Urinary bladder (tissue), 4 donors: ENCODE results near the gene OTOR. TPM values are rescaled to one million over a fixed set of nuclear protein-coding genes. Genes with fewer than 3 reads are reported as not detected.
A peak's percentile ranks its signal among the peaks of the same experiment; 100 is the strongest.

Experiments used
- DNase-seq: peaks from one replicate; pipeline ENCODE4 v3.0.0-alpha.2; 2015; ENCODE audit errors: extremely low spot score
- H3K27ac ChIP-seq: one replicate; pipeline ENCODE4 v1.5.1; 2013; ENCODE audit warnings: low read depth, mild to moderate bottlenecking, moderate library complexity
- H3K36me3 ChIP-seq: one replicate; pipeline ENCODE4 v1.6.1; 2013; ENCODE audit warnings: mild to moderate bottlenecking, moderate library complexity; ENCODE audit not compliant: insufficient read depth
- H3K4me1 ChIP-seq: one replicate; pipeline ENCODE4 v1.6.1; 2013; ENCODE audit warnings: mild to moderate bottlenecking, moderate library complexity; ENCODE audit not compliant: insufficient read depth
- H3K4me3 ChIP-seq: one replicate; pipeline ENCODE4 v1.5.1; 2013; ENCODE audit warnings: low read depth, low read length
- WGBS: extraction: QIAGEN DNeasy Blood & Tissue Kit; methylation state at CpG from one replicate; pipeline ENCODE4 v1.1.7; 2013; 5-methylcytosine and 5-hydroxymethylcytosine counted together
- polyA plus RNA-seq: library from polyadenylated mRNA; stranded (reverse); fragments of 200-250 nt; gene quantifications from one replicate; pipeline ENCODE4 v1.2.3, GENCODE V29; 2013
- total RNA-seq: library from RNA; depleted of rRNA; stranded (reverse); fragments of >200 nt; gene quantifications from one replicate; pipeline ENCODE4 v1.2.3, GENCODE V29; 2014
- donor health status: healthy with polysubstance abuse.
- donor health status: healthy.

Gene OTOR
- total and polyA plus RNA-seq, 2 donors: 0.16 TPM; not detected in 1

DNA sequence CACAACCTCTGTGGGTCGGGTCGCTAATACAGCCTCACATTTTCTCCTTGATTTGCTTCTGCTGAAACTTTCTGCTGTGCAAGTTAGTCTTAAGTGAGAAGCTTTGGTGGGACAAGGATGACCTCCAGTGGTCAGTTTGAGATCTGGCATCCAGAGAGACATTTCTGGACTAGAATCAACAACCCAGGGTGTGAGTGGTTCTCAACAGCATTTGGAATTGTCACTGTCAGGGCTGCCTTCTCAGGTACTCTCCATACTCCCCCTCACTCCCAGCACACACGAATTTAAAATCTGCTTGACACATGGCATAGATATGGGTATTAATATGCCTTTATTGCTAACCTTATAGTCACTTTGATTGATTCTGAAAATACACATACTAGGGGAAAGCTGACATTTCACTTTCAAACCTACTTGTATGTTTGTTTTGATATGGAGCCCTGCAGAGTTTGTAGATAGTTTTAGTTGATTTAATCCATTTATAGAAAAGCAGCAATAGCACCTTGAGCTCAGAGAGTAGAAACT lies 13.2 kb downstream of the OTOR start:
- Histone ChIP-seq H3K4me1 (no peaks in the 10 kb centered on the region), H3K4me3 (no peak overlapping the region), H3K27ac (no peak overlapping the region), H3K36me3 (no peaks in the 10 kb centered on the region)
- WGBS: 2% methylated on average over 3 of the region's 3 CpGs
- DNase-seq: peak; percentile 35

DNA sequence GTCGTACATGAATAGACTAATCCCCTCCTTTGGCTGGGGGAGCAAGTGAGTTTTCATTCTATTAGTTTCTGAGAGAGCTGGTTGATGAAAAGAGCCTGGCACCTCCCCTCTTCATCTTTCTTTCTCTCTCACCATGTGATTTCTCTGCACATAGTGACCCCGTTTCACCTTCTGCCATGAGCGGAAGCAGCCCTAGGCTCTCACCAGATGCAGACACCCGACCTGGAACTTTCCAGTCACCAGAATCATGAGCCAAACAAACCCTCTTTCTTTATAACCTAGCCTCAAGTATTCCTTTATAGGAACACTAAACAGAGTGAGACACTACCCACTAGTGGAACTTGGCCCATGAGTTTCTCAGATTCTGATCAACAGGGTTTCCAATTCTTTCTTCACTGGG lies 16.4 kb downstream of the OTOR start:
- WGBS: 42% methylated on average over 4 of the region's 4 CpGs
- Histone ChIP-seq H3K4me3 (no peak overlapping the region), H3K36me3 (no peaks in the 10 kb centered on the region), H3K27ac (no peak overlapping the region), H3K4me1 (no peaks in the 10 kb centered on the region)
- DNase-seq: no peak

DNA sequence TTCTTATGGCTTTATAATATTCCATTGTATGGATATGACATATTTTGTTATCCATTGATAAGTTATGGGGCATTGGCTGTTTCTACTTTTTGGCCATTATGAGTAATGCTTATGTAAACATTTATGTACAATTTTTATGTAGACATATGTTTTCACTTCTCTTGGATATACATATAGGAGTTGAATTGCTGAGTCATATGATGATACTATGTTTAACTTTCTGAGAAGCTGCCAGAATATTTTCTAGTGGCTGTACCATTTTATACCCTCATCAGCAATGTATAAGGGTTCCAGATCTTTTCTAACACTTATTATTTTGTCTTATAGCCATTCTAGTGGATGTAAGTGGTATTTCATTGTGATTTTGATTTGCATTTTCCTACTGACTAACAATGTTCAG lies 23.1 kb downstream of the OTOR start:
- no peak overlapping the region for H3K27ac ChIP-seq
- no peaks in the 10 kb centered on the region for H3K36me3 ChIP-seq
- no peak for DNase-seq
- no peaks in the 10 kb centered on the region for H3K4me1 ChIP-seq
- no peak overlapping the region for H3K4me3 ChIP-seq

DNA sequence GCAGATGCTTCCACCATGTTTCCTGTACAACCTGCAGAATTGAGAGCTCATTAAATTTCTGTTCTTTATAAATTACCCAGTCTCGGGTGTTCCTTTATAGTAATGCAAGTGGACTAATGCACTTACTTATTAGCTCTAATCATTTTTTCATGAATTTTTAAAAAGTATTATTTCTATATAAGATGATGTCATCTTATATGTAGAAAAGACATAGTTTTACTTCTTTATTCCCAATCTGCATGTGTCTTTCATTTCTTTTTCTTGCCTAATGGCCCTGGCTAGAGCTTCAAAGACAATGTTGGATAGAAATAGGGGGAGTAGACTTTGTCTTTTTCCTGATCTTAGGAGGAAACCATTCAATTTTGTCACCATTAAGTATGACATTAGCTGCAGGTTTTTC lies 27.8 kb downstream of the OTOR start:
- H3K36me3 ChIP-seq: no peaks in the 10 kb centered on the region
- no peak for DNase-seq
- no peak overlapping the region for H3K27ac ChIP-seq
- no peaks in the 10 kb centered on the region for H3K4me1 ChIP-seq
- WGBS: 74% methylated on average over 1 of the region's 1 CpG
- no peak overlapping the region for H3K4me3 ChIP-seq

DNA sequence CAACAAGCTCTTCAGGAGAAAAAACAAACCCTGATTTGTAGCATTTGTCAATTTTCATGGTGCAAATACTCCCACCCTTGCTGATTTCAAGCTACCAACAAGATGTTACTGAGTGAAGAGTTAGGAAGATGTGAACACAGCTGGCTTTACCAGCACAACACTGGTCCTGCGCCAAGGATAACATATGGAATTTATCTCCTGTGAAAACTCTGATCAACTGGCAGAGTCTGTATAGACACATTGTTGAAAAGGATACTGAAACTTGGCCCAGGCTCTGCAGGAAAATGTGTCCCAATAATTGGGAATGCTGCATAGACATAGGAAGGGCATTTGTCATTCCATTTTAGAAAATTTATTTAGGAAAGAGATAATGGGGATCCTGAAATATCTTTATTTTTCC lies 29.0 kb downstream of the OTOR start:
- DNase-seq: no peak
- Histone ChIP-seq H3K4me1 (no peaks in the 10 kb centered on the region), H3K36me3 (no peaks in the 10 kb centered on the region), H3K4me3 (no peak overlapping the region), H3K27ac (no peak overlapping the region)
- 64% methylated on average over 1 of the region's 1 CpG for WGBS

DNA sequence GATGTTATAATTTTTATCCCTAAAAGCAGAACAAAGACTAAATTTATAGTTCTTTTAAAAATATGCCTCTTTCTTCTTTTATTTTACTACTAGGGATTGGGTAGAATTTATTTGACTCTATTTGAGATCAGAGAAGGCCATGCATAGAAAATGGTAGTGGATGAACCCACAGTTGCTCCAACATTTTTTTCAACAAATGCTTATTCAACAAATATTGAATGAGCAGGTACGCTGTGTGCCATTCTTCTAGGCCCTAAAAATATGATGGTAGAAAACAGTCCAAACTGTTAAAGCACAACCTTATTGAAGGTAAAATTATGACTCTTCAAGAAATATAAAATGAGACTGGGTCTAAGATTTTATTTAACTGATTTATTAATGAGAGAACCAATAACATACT lies 30.0 kb downstream of the OTOR start:
- 92% methylated on average over 1 of the region's 1 CpG for WGBS
- H3K36me3 ChIP-seq: no peaks in the 10 kb centered on the region
- H3K27ac ChIP-seq: no peak overlapping the region
- no peak overlapping the region for H3K4me3 ChIP-seq
- H3K4me1 ChIP-seq: no peaks in the 10 kb centered on the region
- no peak for DNase-seq

DNA sequence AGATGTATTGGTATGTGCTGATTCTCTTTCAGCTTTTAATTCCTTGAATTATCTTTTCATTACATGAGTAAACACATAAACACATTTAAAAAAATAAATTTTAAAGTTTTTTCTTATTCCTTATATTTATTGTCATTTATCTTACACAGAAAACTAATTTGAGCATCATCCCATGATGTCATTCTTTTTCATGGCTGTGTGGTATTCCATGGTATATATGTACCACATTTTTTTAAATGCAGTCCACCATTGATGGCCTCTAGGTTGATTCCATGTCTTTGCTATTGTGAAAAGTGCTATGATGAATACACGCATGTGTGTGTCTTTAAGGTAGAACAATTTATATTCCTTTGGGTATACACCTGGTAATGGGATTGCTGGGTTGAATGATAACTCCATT lies 33.3 kb downstream of the OTOR start:
- no peaks in the 10 kb centered on the region for H3K4me1 ChIP-seq
- no peak overlapping the region for H3K27ac ChIP-seq
- DNase-seq: no peak
- H3K36me3 ChIP-seq: no peaks in the 10 kb centered on the region
- WGBS: 97% methylated on average over 1 of the region's 1 CpG
- H3K4me3 ChIP-seq: no peak overlapping the region

DNA sequence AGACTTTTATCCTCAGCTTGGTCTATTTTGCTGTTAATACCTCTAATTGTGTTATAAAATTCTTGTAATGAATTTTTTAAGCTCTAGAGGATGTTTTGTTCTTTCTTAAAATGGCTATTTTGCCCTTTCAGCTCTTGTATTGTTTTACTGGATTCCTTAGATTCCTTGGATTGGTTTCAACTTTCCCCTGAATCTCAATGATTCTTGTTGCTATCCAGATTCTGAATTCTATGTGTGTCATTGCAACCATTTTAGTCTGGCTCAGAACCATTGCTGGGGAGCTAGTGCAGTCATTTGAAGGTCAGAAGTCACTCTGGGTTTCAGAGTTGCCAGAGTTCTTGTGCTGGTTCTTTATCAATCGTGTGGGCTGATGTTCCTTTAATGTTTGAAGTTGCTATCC lies 37.1 kb downstream of the OTOR start:
- H3K36me3 ChIP-seq: no peaks in the 10 kb centered on the region
- no peak overlapping the region for H3K27ac ChIP-seq
- no peak overlapping the region for H3K4me3 ChIP-seq
- no peaks in the 10 kb centered on the region for H3K4me1 ChIP-seq
- 70% methylated on average over 1 of the region's 1 CpG for WGBS
- no peak for DNase-seq

Other genes starting within 250 kb of the OTOR start
- 23.6 TPM for gene KIF16B, start 174.9 kb upstream of the OTOR start, total RNA-seq
- gene KIF16B, start 174.9 kb upstream of the OTOR start, polyA plus RNA-seq: 9.8 TPM
- gene SNRPB2, start 18.3 kb upstream of the OTOR start, total RNA-seq: 68.3 TPM
- gene SNRPB2, start 18.3 kb upstream of the OTOR start, polyA plus RNA-seq: 59.8 TPM